Mesenchymal stem cell (in vitro differentiated cells and primary cell): Measurements from ENCODE around the gene USP6NL.

ENCODE experiments used
- DNase-seq: peaks from one replicate; pipeline ENCODE4 v3.0.0-alpha.2; 2013
- H2AFZ ChIP-seq: one replicate; pipeline ENCODE4 v1.6.1; 2013; ENCODE audit warnings: low read depth, mild to moderate bottlenecking, control low read depth, inconsistent platforms, low read length, moderate library complexity
- H2AK5ac ChIP-seq: 2 replicates; pipeline ENCODE4 v1.6.1; 2013; ENCODE audit warnings: low read length, moderate library complexity, mild to moderate bottlenecking, inconsistent platforms; ENCODE audit not compliant: severe bottlenecking
- H2BK120ac ChIP-seq: one replicate; pipeline ENCODE4 v1.6.1; 2013; ENCODE audit warnings: low read depth, mild to moderate bottlenecking, inconsistent platforms, low read length, moderate library complexity
- H2BK12ac ChIP-seq, 2 experiments: one replicate each; pipeline ENCODE4 v1.6.1; 2013; ENCODE audit warnings: inconsistent platforms in 2 of 2, low read length in 2 of 2, mild to moderate bottlenecking in 2 of 2, moderate library complexity in 2 of 2, control low read depth in 1 of 2
- H2BK15ac ChIP-seq: one replicate; pipeline ENCODE4 v1.6.1; 2013; ENCODE audit warnings: mild to moderate bottlenecking, low read depth, inconsistent platforms; ENCODE audit not compliant: poor library complexity, severe bottlenecking
- H2BK5ac ChIP-seq: 2 replicates; pipeline ENCODE4 v1.6.1; 2013; ENCODE audit warnings: low read depth, mild to moderate bottlenecking, low read length, control low read depth, inconsistent platforms; ENCODE audit not compliant: poor library complexity, severe bottlenecking
- H3K14ac ChIP-seq, 2 experiments: one replicate each; pipeline ENCODE4 v1.6.1; 2013; ENCODE audit warnings: inconsistent platforms in 2 of 2, low read length in 2 of 2, control low read depth in 1 of 2, mild to moderate bottlenecking in 1 of 2, moderate library complexity in 1 of 2
- H3K18ac ChIP-seq, 2 experiments: one replicate each; pipeline ENCODE4 v1.6.1; 2013; ENCODE audit warnings: inconsistent platforms in 2 of 2, low read length in 2 of 2, control low read depth in 1 of 2, low read depth in 1 of 2, mild to moderate bottlenecking in 1 of 2
- H3K23ac ChIP-seq, 2 experiments: one replicate each; pipeline ENCODE4 v1.6.1; 2013; ENCODE audit warnings: inconsistent platforms in 2 of 2, low read length in 2 of 2, mild to moderate bottlenecking in 2 of 2, moderate library complexity in 2 of 2, control low read depth in 1 of 2
- H3K27ac ChIP-seq: 2 replicates; pipeline ENCODE4 v1.5.1; 2013; ENCODE audit warnings: mild to moderate bottlenecking, moderate library complexity, low read length, control low read depth, inconsistent platforms; ENCODE audit not compliant: poor library complexity, severe bottlenecking
- H3K27me3 ChIP-seq, 2 experiments: 2 replicates each; pipeline versions ENCODE4 v1.6.1 to v1.7.0; 2013; ENCODE audit warnings: low read length in 2 of 2, mild to moderate bottlenecking in 2 of 2, moderate library complexity in 2 of 2, control low read depth in 1 of 2, inconsistent platforms in 1 of 2; ENCODE audit not compliant: control insufficient read depth in 1 of 2, insufficient read depth in 1 of 2
- H3K36me3 ChIP-seq, 2 experiments: 2 replicates each; pipeline versions ENCODE4 v1.6.1 to v1.7.0; 2013; ENCODE audit warnings: low read length in 2 of 2, control low read depth in 1 of 2, inconsistent platforms in 1 of 2, low read depth in 1 of 2, mild to moderate bottlenecking in 1 of 2; ENCODE audit not compliant: insufficient read depth in 2 of 2, control insufficient read depth in 1 of 2
- H3K4ac ChIP-seq, 2 experiments: one replicate each; pipeline ENCODE4 v1.6.1; 2013; ENCODE audit warnings: inconsistent platforms in 2 of 2, low read length in 2 of 2, mild to moderate bottlenecking in 2 of 2, moderate library complexity in 2 of 2, control low read depth in 1 of 2, low read depth in 1 of 2
- H3K4me1 ChIP-seq: 2 replicates; pipeline ENCODE4 v1.6.1; 2013; ENCODE audit warnings: low read depth, low read length, control low read depth; ENCODE audit not compliant: control insufficient read depth, insufficient read depth
- H3K4me2 ChIP-seq: 2 replicates; pipeline ENCODE4 v1.6.1; 2013; ENCODE audit warnings: low read length, mild to moderate bottlenecking, inconsistent platforms; ENCODE audit not compliant: poor library complexity, severe bottlenecking
- H3K4me3 ChIP-seq, 2 experiments: 2 replicates each; pipeline versions ENCODE4 v1.5.1 to v1.7.0; 2013; ENCODE audit warnings: low read length in 2 of 2, mild to moderate bottlenecking in 2 of 2, control low read depth in 1 of 2, low read depth in 1 of 2; ENCODE audit not compliant: insufficient read depth in 1 of 2
- H3K79me1 ChIP-seq: replicated peaks from 2 replicates; pipeline ENCODE4 v1.6.1; 2013; ENCODE audit warnings: mild to moderate bottlenecking, control low read depth, low read length, inconsistent platforms; ENCODE audit not compliant: poor library complexity, severe bottlenecking
- H3K9ac ChIP-seq: 2 replicates; pipeline ENCODE4 v1.7.0; 2013; ENCODE audit warnings: mild to moderate bottlenecking, low read length, moderate library complexity
- H3K9me3 ChIP-seq: 2 replicates; pipeline ENCODE4 v1.7.0; 2013; ENCODE audit warnings: mild to moderate bottlenecking, low read length; ENCODE audit not compliant: control insufficient read depth
- H4K8ac ChIP-seq: one replicate; pipeline ENCODE4 v1.6.1; 2013; ENCODE audit warnings: inconsistent platforms, mild to moderate bottlenecking, low read length, moderate library complexity
- H4K91ac ChIP-seq: one replicate; pipeline ENCODE4 v1.6.1; 2013; ENCODE audit warnings: mild to moderate bottlenecking, low read length, inconsistent platforms
- WGBS: methylation state at CpG from one replicate; pipeline ENCODE4 v1.1.7; 2013; ENCODE audit warnings: mixed read lengths; 5-methylcytosine and 5-hydroxymethylcytosine counted together

Gene USP6NL

DNA sequence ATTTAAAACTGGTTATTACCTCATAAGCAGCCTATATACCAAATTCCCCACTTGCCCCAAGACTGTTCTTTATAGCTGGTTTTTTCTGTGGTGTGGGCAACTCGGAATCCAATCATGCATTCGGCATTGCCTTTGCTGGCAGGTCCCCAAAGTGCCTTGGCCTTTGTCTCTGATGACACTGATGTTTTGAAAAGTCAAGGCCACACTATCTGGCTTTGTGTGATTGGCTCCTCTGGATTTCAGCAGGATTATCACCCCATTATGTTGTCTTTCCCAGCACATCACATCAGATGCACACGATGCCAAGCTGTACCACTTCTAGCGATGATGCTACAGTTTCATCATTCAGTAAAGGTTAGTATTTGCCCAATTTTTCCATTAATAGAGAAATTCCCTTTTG, 97.7 kb downstream of the USP6NL start:
- Histone ChIP-seq H3K79me1 (peaks cover 14% of the 10 kb centered on the region), H3K14ac (no peak overlapping the region), H3K9me3 (no peaks in the 10 kb centered on the region), H2AK5ac (no peak overlapping the region), H2BK5ac (no peak overlapping the region), H4K8ac (peak overlapping the region; percentile 31), H2BK15ac (no peak overlapping the region), H3K4me2 (no peak overlapping the region), H3K27ac (no peak overlapping the region), H2BK12ac (no peak overlapping the region), H3K4ac (no peak overlapping the region), H3K36me3 (peaks cover 0 to 10% of the 10 kb centered on the region in 2 experiments), H2BK120ac (no peak overlapping the region), H3K18ac (no peak overlapping the region), H3K4me3 (no peak overlapping the region), H3K27me3 (no peaks in the 10 kb centered on the region), H3K9ac (no peak overlapping the region), H3K23ac (no peak overlapping the region), H4K91ac (no peak overlapping the region), H3K4me1 (no peaks in the 10 kb centered on the region), H2AFZ (no peak overlapping the region)
- WGBS, result 97% methylated on average over 4 of the region's 4 CpGs
- no peak for DNase-seq

DNA sequence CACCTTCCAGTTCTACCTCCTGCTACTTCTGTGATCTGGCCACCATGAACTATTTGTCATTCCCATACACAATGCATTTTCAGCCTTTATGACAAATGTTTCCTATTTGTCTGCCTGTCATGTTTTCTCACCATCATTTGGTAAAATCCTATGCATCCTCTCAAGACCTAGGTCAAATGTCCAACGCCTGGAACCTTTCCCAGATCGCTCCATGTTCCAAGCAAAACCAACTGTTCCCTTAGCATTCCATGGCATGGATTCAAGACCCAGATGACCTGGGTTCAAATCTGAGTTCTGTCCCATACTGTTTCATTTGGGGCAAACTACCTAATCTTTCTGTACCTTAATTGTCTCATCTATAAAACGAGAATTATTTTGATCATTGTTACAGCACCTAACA, 98.9 kb downstream of the USP6NL start:
- 90% methylated on average over 2 of the region's 3 CpGs for WGBS
- Histone ChIP-seq H2BK120ac (no peak overlapping the region), H3K4me1 (no peaks in the 10 kb centered on the region), H4K8ac (no peak overlapping the region), H3K4me2 (no peak overlapping the region), H3K23ac (no peak overlapping the region), H3K4me3 (no peak overlapping the region), H3K18ac (no peak overlapping the region), H3K4ac (no peak overlapping the region), H3K9ac (no peak overlapping the region), H3K27me3 (no peaks in the 10 kb centered on the region), H2BK15ac (no peak overlapping the region), H3K27ac (no peak overlapping the region), H3K9me3 (no peaks in the 10 kb centered on the region), H3K36me3 (peaks cover 0 to 20% of the 10 kb centered on the region in 2 experiments), H4K91ac (no peak overlapping the region), H2AFZ (no peak overlapping the region), H2BK12ac (no peak overlapping the region), H3K79me1 (peaks cover 15% of the 10 kb centered on the region), H2AK5ac (no peak overlapping the region), H3K14ac (no peak overlapping the region), H2BK5ac (no peak overlapping the region)
- DNase-seq, result no peak

DNA sequence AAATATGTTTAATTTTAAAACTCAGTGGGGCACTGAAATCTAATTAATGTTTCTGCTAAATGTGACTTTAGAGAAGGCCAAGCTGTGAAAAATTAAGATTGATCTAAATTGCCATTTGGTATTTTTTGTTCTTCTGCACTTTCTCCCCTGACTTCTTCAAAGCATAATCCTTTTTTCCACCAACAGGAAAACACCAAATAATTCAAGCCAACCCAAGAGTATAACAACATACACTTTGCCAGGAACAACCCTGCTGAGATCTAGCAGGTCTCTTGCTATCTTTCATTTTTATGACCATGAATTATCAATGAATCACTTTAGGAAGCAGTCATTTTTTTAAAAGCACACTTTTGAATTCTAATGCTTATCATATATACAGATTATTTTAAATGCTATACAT, 100.1 kb downstream of the USP6NL start:
- no peak overlapping the region for H2AFZ ChIP-seq
- H3K23ac ChIP-seq, result no peak overlapping the region
- no peak for DNase-seq
- H2BK120ac ChIP-seq, result no peak overlapping the region
- peaks cover 17% of the 10 kb centered on the region for H3K79me1 ChIP-seq
- H3K9me3 ChIP-seq, result no peaks in the 10 kb centered on the region
- H3K4me3 ChIP-seq, result no peak overlapping the region
- H3K4ac ChIP-seq, result no peak overlapping the region
- H4K8ac ChIP-seq, result no peak overlapping the region
- H2AK5ac ChIP-seq, result no peak overlapping the region
- H3K27ac ChIP-seq, result no peak overlapping the region
- no peak overlapping the region for H3K4me2 ChIP-seq
- no peak overlapping the region for H3K14ac ChIP-seq
- H4K91ac ChIP-seq, result no peak overlapping the region
- H3K18ac ChIP-seq, result no peak overlapping the region
- peaks cover 0 to 20% of the 10 kb centered on the region in 2 experiments for H3K36me3 ChIP-seq
- H3K9ac ChIP-seq, result no peak overlapping the region
- no peaks in the 10 kb centered on the region for H3K27me3 ChIP-seq
- no peak overlapping the region for H2BK15ac ChIP-seq
- no peak overlapping the region for H2BK12ac ChIP-seq
- H2BK5ac ChIP-seq, result no peak overlapping the region
- no peaks in the 10 kb centered on the region for H3K4me1 ChIP-seq

DNA sequence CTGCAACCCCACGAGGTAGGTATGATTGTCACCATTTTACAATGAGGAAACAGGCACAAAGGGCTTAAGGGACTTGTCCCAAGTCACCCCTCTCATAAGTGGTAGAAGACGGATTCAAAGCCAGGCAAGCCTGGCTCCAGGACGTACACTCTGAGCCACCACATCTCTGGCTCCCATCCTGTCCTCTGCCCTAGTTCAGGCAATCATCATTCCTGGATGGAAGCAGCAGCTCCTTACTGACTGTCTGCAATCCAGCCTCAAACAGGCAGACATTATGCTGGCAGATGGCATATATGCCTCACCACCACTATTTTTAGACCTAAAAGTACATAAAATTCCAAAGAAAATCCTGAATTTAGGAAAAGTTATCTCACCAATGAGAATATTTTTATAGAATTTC, 100.7 kb downstream of the USP6NL start:
- Histone ChIP-seq H2AFZ (no peak overlapping the region), H2BK15ac (no peak overlapping the region), H3K23ac (no peak overlapping the region), H2BK120ac (no peak overlapping the region), H3K4me3 (no peak overlapping the region), H3K9ac (no peak overlapping the region), H3K36me3 (peaks cover 0 to 20% of the 10 kb centered on the region in 2 experiments), H3K14ac (no peak overlapping the region), H2AK5ac (no peak overlapping the region), H3K4ac (no peak overlapping the region), H2BK5ac (no peak overlapping the region), H3K18ac (no peak overlapping the region), H3K27me3 (no peaks in the 10 kb centered on the region), H2BK12ac (no peak overlapping the region), H3K4me2 (no peak overlapping the region), H4K8ac (no peak overlapping the region), H4K91ac (no peak overlapping the region), H3K4me1 (no peaks in the 10 kb centered on the region), H3K9me3 (no peaks in the 10 kb centered on the region), H3K27ac (no peak overlapping the region), H3K79me1 (peaks cover 17% of the 10 kb centered on the region)
- WGBS, result 94% methylated on average over 3 of the region's 3 CpGs
- DNase-seq, result no peak
